Calu3 (cell line): ENCODE data around the gene E4F1. TPM values are rescaled to one million over a fixed set of nuclear protein-coding genes. Genes with fewer than 3 reads are reported as not detected.

ENCODE experiments used
- BruUV-seq: library from RNA; stranded (reverse); fragments of 400-500 nt; replicated peaks from 2 replicates; lab custom pipeline; 2021; lab: Mats Ljungman, UMichigan
- CTCF ChIA-PET: fragments of 300-600 bp; sonication (Branson Sonifier 250); formaldehyde crosslinking; loops from one replicate; lab custom pipeline; 2022; ENCODE audit warnings: antibody characterized with exemption; lab: Charles Lee
- DNase-seq: peaks from one replicate; pipeline ENCODE4 v3.0.0; 2022
- H3K27ac Mint-ChIP-seq: one replicate; pipeline ENCODE4 v1.8.0; 2022; ENCODE audit warnings: mixed read lengths; ENCODE audit not compliant: unreplicated experiment
- H3K27me3 Mint-ChIP-seq: one replicate; pipeline ENCODE4 v1.8.0; 2022; ENCODE audit warnings: mixed read lengths; ENCODE audit not compliant: unreplicated experiment
- H3K36me3 Mint-ChIP-seq: one replicate; pipeline ENCODE4 v1.8.0; 2022; ENCODE audit warnings: mild to moderate bottlenecking, moderate library complexity, mixed read lengths; ENCODE audit not compliant: insufficient read depth, unreplicated experiment
- H3K4me1 Mint-ChIP-seq: one replicate; pipeline ENCODE4 v1.8.0; 2022; ENCODE audit warnings: mild to moderate bottlenecking, low read depth, mixed read lengths; ENCODE audit not compliant: unreplicated experiment
- H3K4me3 Mint-ChIP-seq: one replicate; pipeline ENCODE4 v1.8.0; 2022; ENCODE audit warnings: mild to moderate bottlenecking, low read depth, moderate library complexity, mixed read lengths; ENCODE audit not compliant: unreplicated experiment
- H3K9me3 Mint-ChIP-seq: one replicate; pipeline ENCODE4 v1.8.0; 2022; ENCODE audit warnings: low read depth, mixed read lengths; ENCODE audit not compliant: unreplicated experiment
- CTCF ChIP-seq: fragments of 200-600 bp; IDR thresholded peaks from one replicate; pipeline ENCODE4 v1.8.0; 2022; ENCODE audit warnings: antibody characterized with exemption; ENCODE audit not compliant: unreplicated experiment
- intact Hi-C: fragments of 100-400 bp; cut with micrococcal nuclease; formaldehyde crosslinking; loops from one replicate; pipeline ENCODE4 v1.10.0; 2022; ENCODE audit not compliant: unreplicated experiment
- total RNA-seq: library from RNA; stranded (reverse); gene quantifications from 2 replicates; pipeline ENCODE4 v1.2.3, GENCODE V29; 2022

The E4F1 gene
- total RNA-seq, 1 experiment from 2014 or later, result 35.4 TPM

DNA sequence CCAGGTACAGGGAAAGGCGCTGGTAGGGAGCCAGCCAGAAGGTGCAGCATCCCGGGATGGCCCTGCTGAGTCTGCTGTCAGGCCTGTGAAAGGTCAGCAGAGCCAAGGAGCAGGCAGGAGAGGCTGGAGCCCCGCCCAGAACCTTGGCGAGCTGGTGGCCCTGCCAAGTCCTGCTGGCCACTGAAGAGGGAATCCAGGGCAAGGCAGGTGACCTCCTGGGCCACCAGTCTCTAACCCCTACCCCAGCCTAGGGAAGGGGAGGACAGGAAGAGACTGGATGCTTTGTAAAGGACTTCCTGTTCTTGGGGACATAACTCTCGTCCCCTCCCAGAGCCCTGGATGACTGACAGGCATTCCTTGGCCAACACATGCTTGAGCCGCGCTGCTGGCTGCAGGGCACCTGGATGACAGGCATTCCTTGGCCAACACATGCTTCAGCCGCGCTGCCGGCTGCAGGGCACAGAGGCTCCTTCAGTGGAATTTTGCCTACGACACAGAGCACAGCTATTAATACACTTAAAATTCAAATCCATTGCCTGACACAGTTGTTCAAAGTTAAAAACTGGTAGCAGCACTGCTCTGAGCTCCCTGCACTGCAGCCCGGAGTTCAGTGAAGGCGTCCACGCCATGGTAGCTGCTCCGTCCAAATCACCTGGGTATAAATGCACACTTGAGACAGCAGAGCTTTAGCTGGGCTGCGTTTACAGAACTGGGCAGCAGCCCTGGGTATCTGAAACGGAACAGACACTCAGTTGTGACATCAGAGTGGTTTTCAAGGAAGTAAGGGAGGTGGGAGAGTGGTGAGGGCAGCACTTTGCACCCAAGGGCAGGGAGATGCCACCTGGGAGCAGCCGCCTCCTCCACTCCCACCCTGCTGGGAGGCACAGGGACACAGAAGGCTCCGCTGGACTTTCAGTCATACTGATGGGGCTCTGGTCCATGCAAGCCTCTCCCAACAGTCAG lies 10.7 kb upstream of the E4F1 start:
- Mint-ChIP-seq H3K9me3 (no peaks in the 10 kb centered on the region), H3K4me3 (peak overlapping the region; percentile 78), H3K36me3 (peaks cover 79% of the 10 kb centered on the region), H3K27me3 (no peaks in the 10 kb centered on the region), H3K4me1 (peaks cover 27% of the 10 kb centered on the region), H3K27ac (peak overlapping the region; percentile 72)
- TSS peak; percentile 70 for BruUV-seq
- intact Hi-C loops, result no loop called here
- DNase-seq, result peak; percentile 53
- TF ChIP-seq CTCF, result no peak
- CTCF ChIA-PET, result interaction anchor here (1.0 kb wide), 1 partner anchor 18 kb away, joined by 3 read pairs; no protein-coding TSS in a partner anchor

- Mint-ChIP-seq H3K4me1 (peaks cover 22% of the 10 kb centered on the region), H3K27me3 (no peaks in the 10 kb centered on the region), H3K9me3 (no peaks in the 10 kb centered on the region), H3K27ac (peak overlapping the region; percentile 72), H3K4me3 (peak overlapping the region; percentile 78), H3K36me3 (peaks cover 68% of the 10 kb centered on the region)
- intact Hi-C loops, result no loop called here
- CTCF ChIA-PET, result interaction anchor here (0.6 to 2.3 kb wide), 4 partner anchors 19 to 200 kb away, joined by 3 to 15 read pairs (median 4); partner anchors contain the start of gene ECI1
- no TSS peak for BruUV-seq
- DNase-seq, result no peak
- no peak for TF ChIP-seq CTCF
These were observed 9.3 kb upstream of the E4F1 start for GRCh38 chr16:2213817-2214718.

- Mint-ChIP-seq H3K36me3 (peaks cover 63% of the 10 kb centered on the region), H3K9me3 (no peaks in the 10 kb centered on the region), H3K4me1 (peaks cover 22% of the 10 kb centered on the region), H3K27ac (peak within 1 kb of the TSS; percentile 87), H3K27me3 (no peaks in the 10 kb centered on the region), H3K4me3 (peak within 1 kb of the TSS; percentile 78)
- TF ChIP-seq CTCF, result no peak
- no peak for DNase-seq
- intact Hi-C loops, result no loop called here
- no TSS peak for BruUV-seq
- CTCF ChIA-PET, result interaction anchor here (0.6 to 2.3 kb wide), 4 partner anchors 20 to 199 kb away, joined by 3 to 15 read pairs (median 4); partner anchors contain the start of gene ECI1
These were observed 8.7 kb upstream of the E4F1 start, which contains the start of gene PGP for GRCh38 chr16:2214719-2214968. Gene PGP, minus strand, starts transcription at chr16:2214840. Its CDS starts 63 bp downstream, at chr16:2214777.

DNA sequence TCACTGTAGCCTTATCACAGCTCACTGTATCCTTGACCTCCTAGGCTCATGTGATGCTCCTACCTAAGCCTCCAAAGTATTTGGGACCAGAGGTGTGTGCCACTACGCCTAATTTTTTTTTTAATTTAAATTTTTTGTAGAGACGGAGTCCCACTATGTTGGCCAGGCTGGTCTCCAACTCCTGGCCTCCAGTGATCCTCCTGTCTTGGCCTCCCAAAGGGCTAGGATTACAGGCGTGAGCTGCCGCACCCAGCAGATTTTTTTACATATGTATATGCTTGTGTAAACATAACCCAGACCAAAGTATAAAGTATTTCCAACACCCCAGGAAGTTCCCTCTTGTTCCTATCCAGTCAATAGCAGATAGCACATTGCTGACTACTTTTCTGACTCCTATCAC lies 7.1 kb upstream of the E4F1 start:
- Mint-ChIP-seq H3K9me3 (no peaks in the 10 kb centered on the region), H3K4me1 (peaks cover 22% of the 10 kb centered on the region), H3K27ac (no peak overlapping the region), H3K36me3 (peaks cover 56% of the 10 kb centered on the region), H3K27me3 (no peaks in the 10 kb centered on the region), H3K4me3 (peak overlapping the region; percentile 78)
- BruUV-seq, result no TSS peak
- no peak for TF ChIP-seq CTCF
- CTCF ChIA-PET, result no interaction called here
- DNase-seq, result no peak
- intact Hi-C loops, result no loop called here
